ENCODE measurements around the gene PPFIA1.

GRCh38 chr11:70247042-70247709 lies 23.3 kb upstream of the PPFIA1 start:
- no peak for TF ChIP-seq CTCF (IDR thresholded peaks at IDR 0.05; ENCODE audit: low read length)
- TF ChIP-seq EZH2 (optimal IDR thresholded peaks at IDR 0.05; ENCODE audit: low read depth, low read length), result no peak

All from MM.1S (cell line).